H9 (cell line): Measurements from ENCODE around the gene FARS2. TPM values are rescaled to one million over a fixed set of nuclear protein-coding genes. Genes with fewer than 3 reads are reported as not detected.
"Not testable (repeated sequence)": the region's sequence is repeated elsewhere in the genome, so short reads cannot be mapped to it uniquely, and the experiment has no call there.

Experiments
- DNase-seq: peaks from one replicate; pipeline ENCODE4 v3.0.0-alpha.2; 2017
- H2AFZ ChIP-seq: one replicate; pipeline ENCODE4 v1.6.1; 2013; ENCODE audit warnings: mild to moderate bottlenecking, low read length, control low read depth, moderate library complexity
- H2AK5ac ChIP-seq: 2 replicates; pipeline ENCODE4 v1.6.1; 2013; ENCODE audit warnings: low read length, control low read depth, mixed read lengths; ENCODE audit not compliant: insufficient read length
- H2BK120ac ChIP-seq: one replicate; pipeline ENCODE4 v1.6.1; 2013; ENCODE audit warnings: low read depth, mild to moderate bottlenecking, low read length, control low read depth, inconsistent platforms; ENCODE audit not compliant: poor library complexity, severe bottlenecking
- H2BK12ac ChIP-seq: 2 replicates; pipeline ENCODE4 v1.6.1; 2013; ENCODE audit warnings: low read length, control low read depth, mixed read lengths, low read depth; ENCODE audit not compliant: insufficient read length
- H2BK15ac ChIP-seq: 2 replicates; pipeline ENCODE4 v1.6.1; 2013; ENCODE audit warnings: low read depth, low read length, control low read depth
- H2BK20ac ChIP-seq: one replicate; pipeline ENCODE4 v1.6.1; 2013; ENCODE audit warnings: low read depth, mild to moderate bottlenecking, low read length, control low read depth, inconsistent platforms; ENCODE audit not compliant: poor library complexity, severe bottlenecking
- H2BK5ac ChIP-seq: 2 replicates; pipeline ENCODE4 v1.6.1; 2013; ENCODE audit warnings: low read length, control low read depth, mixed read lengths; ENCODE audit not compliant: insufficient read length
- H3K14ac ChIP-seq: 2 replicates; pipeline ENCODE4 v1.6.1; 2013; ENCODE audit warnings: low read length, control low read depth; ENCODE audit not compliant: insufficient read depth
- H3K18ac ChIP-seq: 2 replicates; pipeline ENCODE4 v1.6.1; 2013; ENCODE audit warnings: low read depth, mild to moderate bottlenecking, mixed read lengths, low read length, control low read depth; ENCODE audit not compliant: insufficient read length
- H3K23ac ChIP-seq: 2 replicates; pipeline ENCODE4 v1.6.1; 2013; ENCODE audit warnings: low read length, control low read depth, mixed read lengths, low read depth; ENCODE audit not compliant: insufficient read length
- H3K23me2 ChIP-seq: 2 replicates; pipeline ENCODE4 v1.6.1; 2013; ENCODE audit warnings: low read depth, mild to moderate bottlenecking, mixed read lengths, low read length, control low read depth; ENCODE audit not compliant: insufficient read length, poor library complexity, severe bottlenecking
- H3K27ac ChIP-seq: 2 replicates; pipeline ENCODE4 v1.5.1; 2013; ENCODE audit warnings: low read length, control low read depth, mixed read lengths, low read depth; ENCODE audit not compliant: insufficient read length
- H3K27me3 ChIP-seq: 2 replicates; pipeline ENCODE4 v1.6.1; 2013; ENCODE audit warnings: low read length, control low read depth, inconsistent platforms; ENCODE audit not compliant: insufficient read depth
- H3K4ac ChIP-seq: 2 replicates; pipeline ENCODE4 v1.6.1; 2013; ENCODE audit warnings: low read depth, mild to moderate bottlenecking, control low read depth, inconsistent platforms, low read length, moderate library complexity
- H3K4me1 ChIP-seq: 2 replicates; pipeline ENCODE4 v1.6.1; 2013; ENCODE audit warnings: low read length, control low read depth, inconsistent platforms; ENCODE audit not compliant: insufficient read depth
- H3K4me2 ChIP-seq: 2 replicates; pipeline ENCODE4 v1.6.1; 2013; ENCODE audit warnings: low read length, control low read depth, mixed read lengths; ENCODE audit not compliant: insufficient read length, insufficient read depth
- H3K56ac ChIP-seq: 2 replicates; pipeline ENCODE4 v1.6.1; 2013; ENCODE audit warnings: low read depth, mild to moderate bottlenecking, mixed read lengths, low read length, control low read depth; ENCODE audit not compliant: insufficient read length
- H3K79me1 ChIP-seq: 2 replicates; pipeline ENCODE4 v1.6.1; 2013; ENCODE audit warnings: low read depth, mild to moderate bottlenecking, moderate library complexity, low read length, control low read depth, inconsistent platforms; ENCODE audit not compliant: insufficient read depth, poor library complexity, severe bottlenecking
- H3K79me2 ChIP-seq: 2 replicates; pipeline ENCODE4 v1.6.1; 2013; ENCODE audit warnings: low read length, control low read depth, inconsistent platforms; ENCODE audit not compliant: insufficient read depth
- H3K9ac ChIP-seq: 2 replicates; pipeline ENCODE4 v1.6.1; 2013; ENCODE audit warnings: low read length, control low read depth, mixed read lengths; ENCODE audit not compliant: insufficient read length; ENCODE audit errors: extremely low read depth
- H3K9me3 ChIP-seq: one replicate; pipeline ENCODE4 v1.6.1; 2013; ENCODE audit warnings: low read depth, low read length, inconsistent platforms; ENCODE audit not compliant: control insufficient read depth
- H3T11ph ChIP-seq: one replicate; pipeline ENCODE4 v1.6.1; 2013; ENCODE audit warnings: mild to moderate bottlenecking, low read length, control low read depth, inconsistent platforms
- H4K20me1 ChIP-seq: one replicate; pipeline ENCODE4 v1.6.1; 2013; ENCODE audit not compliant: control insufficient read depth, insufficient read length, insufficient read depth
- H4K5ac ChIP-seq: 2 replicates; pipeline ENCODE4 v1.6.1; 2013; ENCODE audit warnings: low read depth, mild to moderate bottlenecking, mixed read lengths, low read length, control low read depth; ENCODE audit not compliant: insufficient read length
- H4K8ac ChIP-seq: replicated peaks from 2 replicates; pipeline ENCODE4 v1.6.1; 2013; ENCODE audit warnings: low read length, control low read depth, mixed read lengths, low read depth; ENCODE audit not compliant: insufficient read length
- H4K91ac ChIP-seq: 2 replicates; pipeline ENCODE4 v1.6.1; 2013; ENCODE audit warnings: low read depth, mild to moderate bottlenecking, moderate library complexity, mixed read lengths, low read length, control low read depth; ENCODE audit not compliant: insufficient read length
- H3K27ac Mint-ChIP-seq, 3 experiments: 2 replicates in 2 of 3; 3 replicates in 1 of 3; pipeline ENCODE4 v1.8.0; 2020 to 2021; ENCODE audit warnings: mixed read lengths in 3 of 3, mild to moderate bottlenecking in 1 of 3, moderate library complexity in 1 of 3
- H3K27me3 Mint-ChIP-seq: 2 replicates; pipeline ENCODE4 v1.8.0; 2021; ENCODE audit warnings: low read depth, mild to moderate bottlenecking, moderate library complexity, mixed read lengths
- H3K36me3 Mint-ChIP-seq, 3 experiments: 2 replicates in 2 of 3; 3 replicates in 1 of 3; pipeline ENCODE4 v1.8.0; 2020 to 2021; ENCODE audit warnings: low read depth in 3 of 3, mixed read lengths in 3 of 3; ENCODE audit not compliant: insufficient read depth in 1 of 3
- H3K4me1 Mint-ChIP-seq, 2 experiments: 2 replicates each; pipeline ENCODE4 v1.8.0; 2020; ENCODE audit warnings: mixed read lengths in 2 of 2
- H3K4me3 Mint-ChIP-seq, 2 experiments: 2 replicates in 1 of 2; 3 replicates in 1 of 2; pipeline ENCODE4 v1.8.0; 2020 to 2021; ENCODE audit warnings: mild to moderate bottlenecking in 2 of 2, mixed read lengths in 2 of 2, moderate library complexity in 1 of 2
- H3K9me3 Mint-ChIP-seq, 2 experiments: 2 replicates in 1 of 2; 3 replicates in 1 of 2; pipeline ENCODE4 v1.8.0; 2020; ENCODE audit warnings: mild to moderate bottlenecking in 2 of 2, mixed read lengths in 2 of 2, moderate library complexity in 1 of 2
- WGBS: extraction: QIAGEN DNeasy Blood & Tissue Kit; methylation state at CpG from one replicate; pipeline ENCODE4 v1.1.7; 2013; ENCODE audit warnings: missing lambda C conversion rate, low lambda C conversion rate, mixed read lengths; ENCODE audit not compliant: insufficient read length; ENCODE audit errors: extremely low coverage; 5-methylcytosine and 5-hydroxymethylcytosine counted together
- total RNA-seq: library from RNA; stranded (reverse); gene quantifications from 2 replicates; pipeline ENCODE4 v1.2.1, GENCODE V29; 2021
- TF ChIP-seq, protein P1 (sequence below): fragments of 200-600 bp; sonication (generic); conservative IDR thresholded peaks from 3 replicates; pipeline ENCODE4 v1.8.0; 2021; ENCODE audit warnings: antibody characterized with exemption, mild to moderate bottlenecking

Gene FARS2
- total RNA-seq, 1 experiment from 2014 or later = 8.5 TPM

DNA sequence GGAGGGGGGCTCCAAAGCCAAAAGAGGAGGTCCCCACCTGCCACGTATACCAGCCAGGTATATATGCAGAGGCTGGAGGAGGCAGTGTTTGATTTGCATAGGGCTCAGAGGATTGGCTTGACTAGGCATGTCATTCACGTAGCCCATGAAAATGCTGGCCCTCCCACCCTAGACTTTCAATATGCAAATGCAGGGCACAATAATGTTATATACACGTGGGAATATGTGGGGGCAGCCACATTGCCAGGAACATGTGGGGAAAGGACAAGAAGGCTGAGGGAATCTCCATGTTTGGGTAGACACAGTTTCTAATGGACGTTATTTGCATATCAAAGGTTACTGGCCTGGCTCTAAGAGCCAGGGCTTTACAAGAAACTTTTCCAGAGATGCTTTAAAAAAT, 301.8 kb downstream of the FARS2 start:
- H3K4me3 Mint-ChIP-seq = no peak overlapping the region
- H3K36me3 Mint-ChIP-seq = peaks cover 0 to 7% (median 7%) of the 10 kb centered on the region in 3 experiments; a peak in 3 of 7 replicates
- H2BK120ac ChIP-seq = no peak overlapping the region
- no peak overlapping the region for H2BK5ac ChIP-seq
- H3K27ac ChIP-seq = no peak overlapping the region
- no peak overlapping the region for H3K18ac ChIP-seq
- H4K91ac ChIP-seq = no peak overlapping the region
- no peak overlapping the region for H3K56ac ChIP-seq
- H3K79me1 ChIP-seq = no peaks in the 10 kb centered on the region
- H3K27me3 ChIP-seq = no peaks in the 10 kb centered on the region
- no peak overlapping the region for H3K9ac ChIP-seq
- no peaks in the 10 kb centered on the region for H3K23me2 ChIP-seq
- H3K14ac ChIP-seq = no peak overlapping the region
- DNase-seq = no peak
- no peaks in the 10 kb centered on the region; the same call in 1 of the 2 replicates for H3K4me1 ChIP-seq
- H3K9me3 Mint-ChIP-seq = peaks cover 0 to 11% of the 10 kb centered on the region in 2 experiments; a peak in 3 of 5 replicates
- H2BK12ac ChIP-seq = no peak overlapping the region
- no peak overlapping the region for H4K8ac ChIP-seq
- H2AK5ac ChIP-seq = no peak overlapping the region
- H3K27ac Mint-ChIP-seq = no peak overlapping the region
- no peak overlapping the region for H2BK15ac ChIP-seq
- H2BK20ac ChIP-seq = no peak overlapping the region
- H3K79me2 ChIP-seq = no peaks in the 10 kb centered on the region
- H3K27me3 Mint-ChIP-seq = no peaks in the 10 kb centered on the region
- no peak overlapping the region for H3K4me2 ChIP-seq
- no peak overlapping the region for H3K23ac ChIP-seq
- H3T11ph ChIP-seq = no peak overlapping the region
- TF ChIP-seq, protein P1, sequence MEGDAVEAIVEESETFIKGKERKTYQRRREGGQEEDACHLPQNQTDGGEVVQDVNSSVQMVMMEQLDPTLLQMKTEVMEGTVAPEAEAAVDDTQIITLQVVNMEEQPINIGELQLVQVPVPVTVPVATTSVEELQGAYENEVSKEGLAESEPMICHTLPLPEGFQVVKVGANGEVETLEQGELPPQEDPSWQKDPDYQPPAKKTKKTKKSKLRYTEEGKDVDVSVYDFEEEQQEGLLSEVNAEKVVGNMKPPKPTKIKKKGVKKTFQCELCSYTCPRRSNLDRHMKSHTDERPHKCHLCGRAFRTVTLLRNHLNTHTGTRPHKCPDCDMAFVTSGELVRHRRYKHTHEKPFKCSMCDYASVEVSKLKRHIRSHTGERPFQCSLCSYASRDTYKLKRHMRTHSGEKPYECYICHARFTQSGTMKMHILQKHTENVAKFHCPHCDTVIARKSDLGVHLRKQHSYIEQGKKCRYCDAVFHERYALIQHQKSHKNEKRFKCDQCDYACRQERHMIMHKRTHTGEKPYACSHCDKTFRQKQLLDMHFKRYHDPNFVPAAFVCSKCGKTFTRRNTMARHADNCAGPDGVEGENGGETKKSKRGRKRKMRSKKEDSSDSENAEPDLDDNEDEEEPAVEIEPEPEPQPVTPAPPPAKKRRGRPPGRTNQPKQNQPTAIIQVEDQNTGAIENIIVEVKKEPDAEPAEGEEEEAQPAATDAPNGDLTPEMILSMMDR = no peak
- H2AFZ ChIP-seq = no peak overlapping the region
- H3K9me3 ChIP-seq = no peaks in the 10 kb centered on the region
- H4K5ac ChIP-seq = no peak overlapping the region
- no peaks in the 10 kb centered on the region for H4K20me1 ChIP-seq
- no peak overlapping the region for H3K4ac ChIP-seq
- WGBS = no CpG with 5 or more reads among the region's 4 CpGs
- H3K4me1 Mint-ChIP-seq = peaks cover 20 to 22% of the 10 kb centered on the region in 2 experiments

DNA sequence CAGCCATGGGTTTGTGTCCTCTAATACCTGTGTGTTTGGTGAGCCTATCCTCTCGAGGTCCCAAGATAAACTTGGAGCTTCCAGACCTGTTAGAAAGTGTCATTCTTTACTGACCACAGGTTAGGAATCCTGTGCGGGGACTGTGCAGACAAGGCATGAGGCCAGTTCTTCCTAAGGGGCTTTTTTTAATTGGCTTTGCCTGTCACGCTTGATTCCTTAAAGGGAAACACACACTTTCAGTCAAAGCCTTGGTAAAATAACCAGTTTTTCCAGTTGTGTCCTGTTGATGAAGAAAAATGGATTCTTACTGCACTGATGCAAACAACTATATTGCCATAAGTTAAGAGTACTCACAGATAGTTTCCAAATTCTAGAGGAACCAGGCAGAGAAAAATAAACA, 303.4 kb downstream of the FARS2 start:
- no CpG with 5 or more reads among the region's 3 CpGs for WGBS

More for the DNA sequence above, 303.4 kb downstream of the FARS2 start:
- not testable (repeated sequence) for H3K79me1 ChIP-seq, H2BK120ac ChIP-seq, H3K27me3 Mint-ChIP-seq, H3K27ac ChIP-seq, H2AK5ac ChIP-seq, H3K23me2 ChIP-seq, H3K14ac ChIP-seq, H3K4me1 ChIP-seq, H2BK12ac ChIP-seq, H2BK15ac ChIP-seq, H3K23ac ChIP-seq, H3K79me2 ChIP-seq, H3K18ac ChIP-seq, H3K4me3 Mint-ChIP-seq, H3K27ac Mint-ChIP-seq, H4K91ac ChIP-seq, H4K20me1 ChIP-seq, H4K8ac ChIP-seq, H2BK5ac ChIP-seq, H3K4me2 ChIP-seq, H2BK20ac ChIP-seq, H3K9ac ChIP-seq, H3K4ac ChIP-seq, DNase-seq, H4K5ac ChIP-seq, H3K36me3 Mint-ChIP-seq, H2AFZ ChIP-seq, H3K56ac ChIP-seq, H3K9me3 ChIP-seq, H3K27me3 ChIP-seq, H3T11ph ChIP-seq
- Mint-ChIP-seq H3K4me1 (peaks cover 23 to 25% of the 10 kb centered on the region in 2 experiments), H3K9me3 (peaks cover 0 to 11% of the 10 kb centered on the region in 2 experiments; a peak in 3 of 5 replicates)
